HepG2 (cell line): ENCODE data around the gene SLC48A1. TPM values are rescaled to one million over a fixed set of nuclear protein-coding genes. Genes with fewer than 3 reads are reported as not detected.

Source experiments
- ARNT2 ChIP-seq: sonication (generic); formaldehyde crosslinking; IDR thresholded peaks from 2 replicates; pipeline ENCODE4 v1.8.0; 2022; ENCODE audit warnings: mild to moderate bottlenecking, low read depth, missing genetic modification reagents, moderate library complexity
- ATF7-NPFF ChIP-seq: sonication (generic); formaldehyde crosslinking; IDR thresholded peaks from 2 replicates; pipeline ENCODE4 v1.8.1; 2023; ENCODE audit warnings: mild to moderate bottlenecking, low read depth, missing genetic modification reagents, moderate library complexity
- ATRX ChIP-seq: sonication (generic); formaldehyde crosslinking; IDR thresholded peaks from 2 replicates; pipeline ENCODE4 v1.4.0; 2020; ENCODE audit warnings: missing genetic modification reagents, borderline replicate concordance
- KAT2B ChIP-seq: fragments of 150-350 bp; IDR thresholded peaks from 2 replicates; pipeline ENCODE4 v1.6.1; 2014; ENCODE audit warnings: low read depth, low read length, borderline replicate concordance
- KLF13 ChIP-seq: sonication (generic); formaldehyde crosslinking; IDR thresholded peaks from 2 replicates; pipeline ENCODE4 v1.4.0; 2020; ENCODE audit warnings: mild to moderate bottlenecking, missing genetic modification reagents
- KLF15 ChIP-seq: sonication (generic); formaldehyde crosslinking; IDR thresholded peaks from 2 replicates; pipeline ENCODE4 v1.8.1; 2023; ENCODE audit warnings: borderline replicate concordance, mild to moderate bottlenecking, inconsistent platforms, missing genetic modification reagents, mixed read lengths
- PCBP2 ChIP-seq: fragments of 200-400 bp; formaldehyde crosslinking; optimal IDR thresholded peaks from 2 replicates; pipeline ENCODE3; 2018; ENCODE audit warnings: low read length, low read depth; ENCODE audit not compliant: poor library complexity, severe bottlenecking
- SETDB1 ChIP-seq: sonication (generic); formaldehyde crosslinking; IDR thresholded peaks from 2 replicates; pipeline ENCODE4 v1.5.1; 2020; ENCODE audit warnings: missing genetic modification reagents, mild to moderate bottlenecking, borderline replicate concordance
- SIX4 ChIP-seq: sonication (generic); formaldehyde crosslinking; IDR thresholded peaks from 2 replicates; pipeline ENCODE4 v1.4.0; 2020; ENCODE audit warnings: missing genetic modification reagents
- SOX6 ChIP-seq, 2 experiments: fragments of 450-650 bp in 1 of 2; sonication (generic) in 1 of 2; formaldehyde crosslinking in 1 of 2; IDR thresholded peaks; 2 replicates each; pipeline versions ENCODE4 v1.4.0 to v1.6.1; 2017 to 2020; ENCODE audit warnings: antibody characterized with exemption in 1 of 2, mild to moderate bottlenecking in 1 of 2, missing genetic modification reagents in 1 of 2
- TBX3 ChIP-seq: fragments of 450-650 bp; IDR thresholded peaks from 2 replicates; pipeline ENCODE4 v1.6.1; 2017; ENCODE audit warnings: antibody characterized with exemption, mild to moderate bottlenecking, inconsistent platforms, borderline replicate concordance
- TMF1 ChIP-seq: sonication (generic); formaldehyde crosslinking; IDR thresholded peaks from 2 replicates; pipeline ENCODE4 v1.8.1; 2022; ENCODE audit warnings: low read depth, missing genetic modification reagents
- ZNF333 ChIP-seq: sonication (generic); formaldehyde crosslinking; IDR thresholded peaks from 2 replicates; pipeline ENCODE4 v1.4.0; 2020; ENCODE audit warnings: mild to moderate bottlenecking, missing genetic modification reagents, borderline replicate concordance
- ZNF501 ChIP-seq: sonication (generic); formaldehyde crosslinking; IDR thresholded peaks from 2 replicates; pipeline ENCODE4 v1.5.1; 2020; ENCODE audit warnings: mild to moderate bottlenecking, moderate library complexity, missing genetic modification reagents
- ZNF616 ChIP-seq: sonication (generic); formaldehyde crosslinking; IDR thresholded peaks from 2 replicates; pipeline ENCODE4 v1.5.0; 2020; ENCODE audit warnings: low read depth, mild to moderate bottlenecking, missing genetic modification reagents
- ZSCAN12 ChIP-seq: sonication (generic); formaldehyde crosslinking; IDR thresholded peaks from 2 replicates; pipeline ENCODE4 v1.9.0; 2021; ENCODE audit warnings: mild to moderate bottlenecking, missing genetic modification reagents
- polyA plus RNA-seq, 8 experiments: library from polyadenylated mRNA; depleted of rRNA in 3 of 8; stranded (reverse) in 7 of 8; unstranded in 1 of 8; fragments of >200 nt; fragmentation: Illumina TruSeq in 4 of 8; extraction: Trizol in 4 of 8; gene quantifications; 2 replicates each; pipeline versions ENCODE4 v1.2.1 to v1.2.3, GENCODE V29; 2011 to 2016; ENCODE audit warnings: low read depth in 4 of 8, missing spikeins in 1 of 8, mixed read lengths in 1 of 8; ENCODE audit not compliant: insufficient read depth in 1 of 8
- total RNA-seq, 5 experiments: library from RNA; depleted of rRNA; stranded (reverse); fragments of >200 nt; fragmentation: Illumina TruSeq; extraction: Trizol; gene quantifications; 2 replicates each; pipeline ENCODE4 v1.2.3, GENCODE V29; 2016; ENCODE audit warnings: low read depth in 1 of 5
- TF ChIP-seq, protein P1 (sequence below): sonication (generic); formaldehyde crosslinking; conservative IDR thresholded peaks from 2 replicates; pipeline ENCODE4 v1.4.0; 2020; ENCODE audit warnings: mild to moderate bottlenecking, missing genetic modification reagents, moderate library complexity
- TF ChIP-seq, protein P2 (sequence below): sonication (generic); formaldehyde crosslinking; conservative IDR thresholded peaks from 2 replicates; pipeline ENCODE4 v1.4.0; 2020; ENCODE audit warnings: missing genetic modification reagents
- TF ChIP-seq, protein P3 (sequence below): sonication (generic); formaldehyde crosslinking; IDR thresholded peaks from 2 replicates; pipeline ENCODE4 v1.4.0; 2020; ENCODE audit warnings: mild to moderate bottlenecking, missing genetic modification reagents
- TF ChIP-seq, protein P4 (sequence below): sonication (generic); formaldehyde crosslinking; IDR thresholded peaks from 2 replicates; pipeline ENCODE4 v1.8.1; 2022; ENCODE audit warnings: low read depth, mild to moderate bottlenecking, missing genetic modification reagents

The SLC48A1 gene
- total and polyA plus RNA-seq, 2 of the 13 experiments (the other 11 are each of a cell fraction or from before 2014, with no cell fraction given), result 2.2 to 3.7 TPM

DNA sequence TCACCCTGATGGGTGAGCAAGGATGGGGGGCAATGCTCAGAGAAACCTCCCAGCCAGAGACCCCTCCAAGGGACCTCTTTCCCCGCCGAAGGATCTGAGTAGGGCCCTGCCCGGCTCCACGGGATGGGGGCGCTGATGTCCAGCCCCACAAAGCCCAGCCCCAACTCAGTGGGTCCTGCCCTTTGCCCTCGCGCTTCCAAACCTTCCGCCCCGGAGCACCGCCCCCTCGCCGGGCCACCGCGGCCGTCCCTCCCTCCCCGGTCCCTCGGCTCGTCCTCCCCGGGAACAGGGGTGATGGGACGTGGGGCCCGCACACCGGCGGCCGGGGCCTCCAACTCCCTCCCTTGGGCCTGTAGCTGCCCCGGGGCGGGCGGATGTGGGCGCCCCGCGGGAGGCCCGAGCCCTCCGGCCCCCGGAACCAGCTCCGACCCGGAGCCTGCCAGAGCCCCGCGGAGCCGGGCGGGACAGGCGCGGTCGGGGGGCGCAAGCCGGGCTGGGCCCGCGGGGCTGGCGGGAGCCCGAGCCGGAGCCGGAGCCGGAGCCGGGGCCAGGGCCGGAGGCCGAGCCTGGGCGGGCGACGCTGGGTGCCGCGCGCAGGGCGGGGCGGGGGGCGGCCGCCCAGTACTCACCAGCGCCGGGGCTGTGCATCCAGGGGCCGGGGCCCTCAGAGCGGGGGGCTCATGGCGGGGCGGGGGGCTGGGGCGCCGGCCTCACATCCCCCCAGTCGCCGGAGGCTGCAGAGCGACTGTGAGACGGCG lies 46.3 kb downstream of the SLC48A1 start (continued):
- TF ChIP-seq, protein P1, sequence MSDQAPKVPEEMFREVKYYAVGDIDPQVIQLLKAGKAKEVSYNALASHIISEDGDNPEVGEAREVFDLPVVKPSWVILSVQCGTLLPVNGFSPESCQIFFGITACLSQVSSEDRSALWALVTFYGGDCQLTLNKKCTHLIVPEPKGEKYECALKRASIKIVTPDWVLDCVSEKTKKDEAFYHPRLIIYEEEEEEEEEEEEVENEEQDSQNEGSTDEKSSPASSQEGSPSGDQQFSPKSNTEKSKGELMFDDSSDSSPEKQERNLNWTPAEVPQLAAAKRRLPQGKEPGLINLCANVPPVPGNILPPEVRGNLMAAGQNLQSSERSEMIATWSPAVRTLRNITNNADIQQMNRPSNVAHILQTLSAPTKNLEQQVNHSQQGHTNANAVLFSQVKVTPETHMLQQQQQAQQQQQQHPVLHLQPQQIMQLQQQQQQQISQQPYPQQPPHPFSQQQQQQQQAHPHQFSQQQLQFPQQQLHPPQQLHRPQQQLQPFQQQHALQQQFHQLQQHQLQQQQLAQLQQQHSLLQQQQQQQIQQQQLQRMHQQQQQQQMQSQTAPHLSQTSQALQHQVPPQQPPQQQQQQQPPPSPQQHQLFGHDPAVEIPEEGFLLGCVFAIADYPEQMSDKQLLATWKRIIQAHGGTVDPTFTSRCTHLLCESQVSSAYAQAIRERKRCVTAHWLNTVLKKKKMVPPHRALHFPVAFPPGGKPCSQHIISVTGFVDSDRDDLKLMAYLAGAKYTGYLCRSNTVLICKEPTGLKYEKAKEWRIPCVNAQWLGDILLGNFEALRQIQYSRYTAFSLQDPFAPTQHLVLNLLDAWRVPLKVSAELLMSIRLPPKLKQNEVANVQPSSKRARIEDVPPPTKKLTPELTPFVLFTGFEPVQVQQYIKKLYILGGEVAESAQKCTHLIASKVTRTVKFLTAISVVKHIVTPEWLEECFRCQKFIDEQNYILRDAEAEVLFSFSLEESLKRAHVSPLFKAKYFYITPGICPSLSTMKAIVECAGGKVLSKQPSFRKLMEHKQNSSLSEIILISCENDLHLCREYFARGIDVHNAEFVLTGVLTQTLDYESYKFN, result peak; percentile 35; the same call in 1 of the 2 replicates
- TF ChIP-seq ZNF501 (CRISPR knock-in tag), result no peak
- TF ChIP-seq KLF13 (CRISPR knock-in tag), result peak; percentile 47; the same call in 1 of the 2 replicates
- no peak for TF ChIP-seq SOX6 (IDR thresholded peaks at IDR 0.05)
- 0 out of 2 replicates have a peak, but pooled peaks have one; percentile 32 for TF ChIP-seq SOX6 (CRISPR knock-in tag; IDR thresholded peaks at IDR 0.05)
- TF ChIP-seq, protein P2, sequence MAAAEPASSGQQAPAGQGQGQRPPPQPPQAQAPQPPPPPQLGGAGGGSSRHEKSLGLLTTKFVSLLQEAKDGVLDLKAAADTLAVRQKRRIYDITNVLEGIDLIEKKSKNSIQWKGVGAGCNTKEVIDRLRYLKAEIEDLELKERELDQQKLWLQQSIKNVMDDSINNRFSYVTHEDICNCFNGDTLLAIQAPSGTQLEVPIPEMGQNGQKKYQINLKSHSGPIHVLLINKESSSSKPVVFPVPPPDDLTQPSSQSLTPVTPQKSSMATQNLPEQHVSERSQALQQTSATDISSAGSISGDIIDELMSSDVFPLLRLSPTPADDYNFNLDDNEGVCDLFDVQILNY (CRISPR knock-in tag), result no peak
- no peak for TF ChIP-seq SIX4 (CRISPR knock-in tag)
- TF ChIP-seq TBX3, result no peak
- TF ChIP-seq ZNF616, result no peak
- no peak for TF ChIP-seq SETDB1 (CRISPR knock-in tag)
- TF ChIP-seq, protein P3, sequence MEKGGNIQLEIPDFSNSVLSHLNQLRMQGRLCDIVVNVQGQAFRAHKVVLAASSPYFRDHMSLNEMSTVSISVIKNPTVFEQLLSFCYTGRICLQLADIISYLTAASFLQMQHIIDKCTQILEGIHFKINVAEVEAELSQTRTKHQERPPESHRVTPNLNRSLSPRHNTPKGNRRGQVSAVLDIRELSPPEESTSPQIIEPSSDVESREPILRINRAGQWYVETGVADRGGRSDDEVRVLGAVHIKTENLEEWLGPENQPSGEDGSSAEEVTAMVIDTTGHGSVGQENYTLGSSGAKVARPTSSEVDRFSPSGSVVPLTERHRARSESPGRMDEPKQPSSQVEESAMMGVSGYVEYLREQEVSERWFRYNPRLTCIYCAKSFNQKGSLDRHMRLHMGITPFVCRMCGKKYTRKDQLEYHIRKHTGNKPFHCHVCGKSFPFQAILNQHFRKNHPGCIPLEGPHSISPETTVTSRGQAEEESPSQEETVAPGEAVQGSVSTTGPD, result no peak
- TF ChIP-seq TMF1 (CRISPR knock-in tag), result no peak
- TF ChIP-seq ATF7-NPFF, result 0 out of 2 replicates have a peak, but pooled peaks have one; percentile 35
- no peak for TF ChIP-seq ZNF333 (CRISPR knock-in tag)
- TF ChIP-seq, protein P4, sequence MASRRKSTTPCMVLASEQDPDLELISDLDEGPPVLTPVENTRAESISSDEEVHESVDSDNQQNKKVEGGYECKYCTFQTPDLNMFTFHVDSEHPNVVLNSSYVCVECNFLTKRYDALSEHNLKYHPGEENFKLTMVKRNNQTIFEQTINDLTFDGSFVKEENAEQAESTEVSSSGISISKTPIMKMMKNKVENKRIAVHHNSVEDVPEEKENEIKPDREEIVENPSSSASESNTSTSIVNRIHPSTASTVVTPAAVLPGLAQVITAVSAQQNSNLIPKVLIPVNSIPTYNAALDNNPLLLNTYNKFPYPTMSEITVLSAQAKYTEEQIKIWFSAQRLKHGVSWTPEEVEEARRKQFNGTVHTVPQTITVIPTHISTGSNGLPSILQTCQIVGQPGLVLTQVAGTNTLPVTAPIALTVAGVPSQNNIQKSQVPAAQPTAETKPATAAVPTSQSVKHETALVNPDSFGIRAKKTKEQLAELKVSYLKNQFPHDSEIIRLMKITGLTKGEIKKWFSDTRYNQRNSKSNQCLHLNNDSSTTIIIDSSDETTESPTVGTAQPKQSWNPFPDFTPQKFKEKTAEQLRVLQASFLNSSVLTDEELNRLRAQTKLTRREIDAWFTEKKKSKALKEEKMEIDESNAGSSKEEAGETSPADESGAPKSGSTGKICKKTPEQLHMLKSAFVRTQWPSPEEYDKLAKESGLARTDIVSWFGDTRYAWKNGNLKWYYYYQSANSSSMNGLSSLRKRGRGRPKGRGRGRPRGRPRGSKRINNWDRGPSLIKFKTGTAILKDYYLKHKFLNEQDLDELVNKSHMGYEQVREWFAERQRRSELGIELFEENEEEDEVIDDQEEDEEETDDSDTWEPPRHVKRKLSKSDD (CRISPR knock-in tag), result no peak
- TF ChIP-seq KLF15 (CRISPR knock-in tag), result no peak
- TF ChIP-seq ZSCAN12 (CRISPR knock-in tag), result no peak
- TF ChIP-seq ARNT2 (CRISPR knock-in tag), result no peak
- TF ChIP-seq PCBP2, result no peak
- no peak for TF ChIP-seq KAT2B
- no peak for TF ChIP-seq ATRX (CRISPR knock-in tag)
